GM20000 (cell line): Measurements from ENCODE around the gene TBL1X.

Experiments used
- DNase-seq: peaks from one replicate; pipeline ENCODE4 v3.0.0; 2012; ENCODE audit warnings: low spot score
- TF ChIP-seq, protein P1 (sequence below): IDR thresholded peaks from 2 replicates; pipeline ENCODE4 v1.5.1; 2012; ENCODE audit warnings: mild to moderate bottlenecking, control low read depth; ENCODE audit errors: extremely low read depth, missing control alignments

The TBL1X gene

DNA sequence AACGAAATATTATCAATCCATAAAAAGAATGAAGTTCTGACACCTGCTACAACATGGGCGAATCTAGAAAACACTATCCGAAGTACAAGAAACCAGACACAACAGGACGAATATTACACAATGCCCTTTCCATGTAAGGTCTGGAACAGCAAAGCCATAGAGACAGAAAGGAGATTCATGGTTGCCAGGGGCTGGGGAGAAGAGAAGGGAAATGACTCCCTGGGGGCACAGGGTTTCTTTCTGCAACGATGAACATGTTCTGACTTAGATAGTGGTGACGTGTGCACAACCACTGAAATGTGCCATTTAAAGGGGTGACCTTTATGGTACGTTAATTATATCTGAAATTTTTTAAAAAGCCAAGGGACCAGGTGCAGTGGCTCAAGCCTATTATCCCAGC is 272.5 kb downstream of the TBL1X start:
- TF ChIP-seq, protein P1, sequence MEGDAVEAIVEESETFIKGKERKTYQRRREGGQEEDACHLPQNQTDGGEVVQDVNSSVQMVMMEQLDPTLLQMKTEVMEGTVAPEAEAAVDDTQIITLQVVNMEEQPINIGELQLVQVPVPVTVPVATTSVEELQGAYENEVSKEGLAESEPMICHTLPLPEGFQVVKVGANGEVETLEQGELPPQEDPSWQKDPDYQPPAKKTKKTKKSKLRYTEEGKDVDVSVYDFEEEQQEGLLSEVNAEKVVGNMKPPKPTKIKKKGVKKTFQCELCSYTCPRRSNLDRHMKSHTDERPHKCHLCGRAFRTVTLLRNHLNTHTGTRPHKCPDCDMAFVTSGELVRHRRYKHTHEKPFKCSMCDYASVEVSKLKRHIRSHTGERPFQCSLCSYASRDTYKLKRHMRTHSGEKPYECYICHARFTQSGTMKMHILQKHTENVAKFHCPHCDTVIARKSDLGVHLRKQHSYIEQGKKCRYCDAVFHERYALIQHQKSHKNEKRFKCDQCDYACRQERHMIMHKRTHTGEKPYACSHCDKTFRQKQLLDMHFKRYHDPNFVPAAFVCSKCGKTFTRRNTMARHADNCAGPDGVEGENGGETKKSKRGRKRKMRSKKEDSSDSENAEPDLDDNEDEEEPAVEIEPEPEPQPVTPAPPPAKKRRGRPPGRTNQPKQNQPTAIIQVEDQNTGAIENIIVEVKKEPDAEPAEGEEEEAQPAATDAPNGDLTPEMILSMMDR, result no peak

DNA sequence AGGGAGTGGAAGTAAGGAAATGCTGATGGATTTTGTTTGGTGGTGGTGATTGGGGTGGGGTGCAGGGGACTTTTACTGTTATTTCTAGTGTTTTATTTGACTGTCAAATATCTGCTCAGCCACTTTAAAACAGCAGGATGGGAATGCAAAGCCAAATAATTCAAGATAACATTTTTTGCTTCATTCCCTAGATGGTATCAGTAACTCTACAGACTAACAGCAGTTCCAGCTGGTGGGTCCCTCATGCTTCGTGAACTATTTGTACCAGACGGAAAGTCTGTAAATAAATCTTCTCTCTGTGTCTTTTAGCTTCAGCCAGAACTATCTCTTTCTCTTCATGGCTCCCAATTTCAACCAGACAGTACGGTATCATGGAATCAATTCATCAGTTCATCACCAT is 273.3 kb downstream of the TBL1X start:
- DNase-seq, result no peak
- TF ChIP-seq, protein P1, result no peak

More for the DNA sequence above, 272.5 kb downstream of the TBL1X start:
- no peak for DNase-seq

DNA sequence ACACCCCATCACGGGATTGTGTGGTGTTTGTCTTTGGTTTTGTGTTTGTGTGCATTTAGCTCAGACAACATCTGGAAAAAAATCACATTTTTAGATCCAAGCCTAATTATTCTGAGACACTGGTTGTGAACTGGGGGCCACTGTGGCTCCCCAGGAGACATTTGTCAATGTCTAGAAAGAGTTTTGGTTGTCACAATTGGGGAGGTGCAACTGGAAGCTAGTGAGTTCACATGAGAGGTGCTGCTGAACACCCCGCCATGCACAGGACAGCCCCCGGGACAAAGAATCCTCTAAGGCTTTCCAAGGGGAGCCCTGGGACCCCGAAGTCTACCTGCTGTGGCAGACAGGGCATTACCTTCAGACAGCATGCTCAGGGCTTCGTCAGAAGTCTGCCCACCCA is 274.3 kb downstream of the TBL1X start:
- TF ChIP-seq, protein P1, result no peak
- DNase-seq, result no peak

DNA sequence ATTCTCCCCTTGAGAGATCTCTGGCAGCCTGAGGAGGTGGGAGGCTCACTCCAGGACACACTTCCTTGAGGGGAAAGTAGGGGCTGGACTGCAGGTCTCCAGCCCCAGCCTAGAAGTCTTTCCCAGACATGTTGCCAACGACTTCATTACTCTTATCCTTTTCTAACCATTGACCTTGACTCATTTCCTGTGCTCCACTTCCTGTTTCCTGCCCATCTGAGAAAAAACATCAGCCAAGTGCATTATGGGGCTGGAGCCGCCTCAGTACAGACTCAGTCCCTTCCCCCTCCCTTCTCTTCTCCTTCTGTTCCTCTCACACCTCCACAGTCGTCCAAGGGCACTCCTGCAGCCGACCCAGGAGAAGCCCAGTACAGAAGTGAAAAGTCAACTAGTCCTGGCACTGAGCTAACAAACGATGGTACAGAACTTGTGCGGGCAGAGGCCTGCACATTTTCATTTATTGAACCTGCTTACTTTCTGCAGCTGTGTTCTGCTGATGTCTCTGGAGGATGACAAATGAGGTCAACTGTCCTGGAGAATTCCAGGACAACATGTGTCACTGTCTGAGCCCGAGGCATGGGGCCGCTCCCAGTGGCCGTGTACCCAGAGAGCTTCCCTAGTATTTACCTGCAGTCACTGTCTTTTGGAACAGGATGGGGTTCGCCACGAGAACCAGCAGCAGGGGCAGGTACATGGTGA is 280.7 kb downstream of the TBL1X start:
- DNase-seq, result no peak
- TF ChIP-seq, protein P1, result no peak

DNA sequence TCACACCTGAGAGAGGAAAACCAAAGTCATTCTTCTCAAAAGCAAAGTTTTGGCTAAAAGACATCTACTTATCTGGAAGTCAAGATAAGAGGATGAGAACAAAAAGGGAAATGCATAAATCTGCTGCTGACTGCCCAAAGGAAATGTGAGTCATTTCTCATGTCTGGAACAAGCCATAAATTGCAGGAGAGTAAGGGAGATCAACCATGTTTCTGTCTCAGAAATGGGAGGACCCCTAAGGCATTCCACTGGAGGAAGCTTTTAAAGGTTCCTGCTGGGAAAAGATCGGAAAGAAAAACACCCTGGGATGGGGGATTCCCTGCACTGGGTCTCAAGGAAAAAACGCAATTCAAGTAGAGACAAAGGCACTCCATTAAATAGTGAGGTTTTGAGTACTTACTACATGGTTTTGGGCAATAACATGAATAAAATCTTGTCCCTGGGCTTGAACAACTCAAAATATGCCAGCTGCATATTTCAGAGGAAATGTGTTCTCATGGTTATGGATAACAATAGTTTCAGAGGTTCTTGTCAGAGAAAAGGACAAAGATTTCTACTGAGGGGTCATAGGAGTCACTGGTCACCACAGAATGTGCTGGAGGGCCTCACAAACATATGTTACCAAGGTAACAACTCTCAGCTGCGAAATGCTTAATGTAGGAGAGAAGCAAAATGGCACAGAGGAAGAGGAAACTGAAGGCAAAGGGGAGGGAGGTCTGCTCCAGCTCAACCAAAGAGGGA is 281.5 kb downstream of the TBL1X start:
- no peak for DNase-seq
- TF ChIP-seq, protein P1, result no peak

DNA sequence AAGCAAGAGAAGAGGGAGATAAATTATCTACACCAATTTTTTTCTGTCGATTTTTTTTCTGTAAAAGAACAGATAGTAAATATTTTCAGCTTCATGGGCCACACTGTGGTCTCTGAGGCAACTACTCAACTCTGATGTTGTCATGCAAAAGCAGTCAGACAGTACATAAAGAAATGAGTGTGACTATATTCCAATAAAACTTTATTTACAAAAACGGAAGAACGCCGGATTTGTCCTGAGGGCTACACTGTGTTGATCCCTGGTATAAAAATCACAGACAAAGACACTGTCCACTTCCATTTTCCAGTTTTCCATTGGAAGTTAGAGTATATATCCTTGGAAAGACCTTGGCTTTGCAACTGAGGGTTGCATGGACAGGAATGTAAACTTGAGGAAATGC is 282.8 kb downstream of the TBL1X start:
- DNase-seq, result no peak
- TF ChIP-seq, protein P1, result no peak

DNA sequence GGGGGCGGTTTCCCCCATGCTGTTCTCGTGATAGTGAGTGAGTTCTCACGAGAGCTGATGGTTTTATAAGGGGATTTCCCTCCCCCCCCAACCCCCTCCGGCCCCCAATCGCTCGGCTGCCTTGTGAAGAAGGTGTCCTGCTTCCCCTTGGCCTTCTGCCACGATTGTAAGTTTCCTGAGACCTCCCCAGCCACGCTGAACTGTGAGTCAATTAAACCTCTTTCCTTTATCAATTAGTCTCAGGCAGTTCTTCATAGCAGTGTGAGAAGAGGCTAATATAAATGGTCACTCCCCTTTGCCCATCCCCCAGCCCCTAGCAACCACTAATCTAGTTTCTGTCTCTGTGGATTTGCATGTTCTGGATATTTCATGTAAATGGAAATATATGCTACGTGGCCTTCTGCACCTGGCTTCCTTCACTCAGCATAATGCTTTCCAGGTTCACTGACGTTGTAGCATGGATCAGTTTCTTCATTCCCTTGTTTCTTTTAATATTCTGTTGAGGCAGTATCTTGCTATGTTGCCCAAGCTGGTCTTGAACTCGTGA is 284.4 kb downstream of the TBL1X start:
- TF ChIP-seq, protein P1, result no peak

More for the DNA sequence above, 284.4 kb downstream of the TBL1X start:
- no peak for DNase-seq
